ENCODE data around the gene AKAP8L. TPM values are rescaled to one million over a fixed set of nuclear protein-coding genes. Genes with fewer than 3 reads are reported as not detected.

The AKAP8L gene
- total and polyA plus RNA-seq, 9 of the 15 experiments (the other 6 are each of a cell fraction or from before 2014, with no cell fraction given), result 2.4 to 116 (median 70.7) TPM

GRCh38 chr19:15439078-15439799 lies 20.5 kb upstream of the AKAP8L start:
- H3K36me3 ChIP-seq (ENCODE audit: control insufficient read depth, insufficient read depth, low read length), result no peaks in the 10 kb centered on the region
- peaks cover 7 to 35% of the 10 kb centered on the region in 2 experiments for H3K4me1 ChIP-seq (replicated peaks in 1 of 2; ENCODE audit: control insufficient read depth in 2 of 2, insufficient read depth in 2 of 2, low read length in 2 of 2)
- WGBS (ENCODE audit: insufficient coverage, low coverage, missing lambda C conversion rate), result 23% methylated on average over 24 of the region's 25 CpGs
- H2AFZ ChIP-seq (ENCODE audit: low read depth, low read length), result no peak overlapping the region
- H3K9me3 ChIP-seq (replicated peaks; ENCODE audit: control insufficient read depth, insufficient read depth, low read depth, low read length), result no peaks in the 10 kb centered on the region
- ATAC-seq, result no peak
- DNase-seq (ENCODE audit: extremely low read depth in 1 of 4, low spot score in 3 of 4), result no peak
- POLR2A ChIA-PET, result interaction anchor here (0.6 to 1.0 kb wide), 3 partner anchors 13 to 24 kb away, joined by 3 read pairs; no protein-coding TSS in a partner anchor
- CTCF ChIA-PET (ENCODE audit: low intra/inter-chr PET ratio), result no interaction called here
- in situ Hi-C loops (cut with MboI), result no loop called here
- FAIRE-seq, result no peak
- peaks cover 14 to 45% of the 10 kb centered on the region in 2 experiments; a peak in 4 of 5 replicates for H3K27me3 ChIP-seq (ENCODE audit: control insufficient read depth in 2 of 2, insufficient read depth in 2 of 2, low read length in 2 of 2)
- no peaks in the 10 kb centered on the region for H3K9me1 ChIP-seq (ENCODE audit: control insufficient read depth, insufficient read depth, low read length)
- BruUV-seq (replicated peaks), result no TSS peak
- no peaks in the 10 kb centered on the region for H4K20me1 ChIP-seq (replicated peaks; ENCODE audit: control insufficient read depth, insufficient read depth, low read length)
- H3K27ac ChIP-seq (ENCODE audit: extremely low read depth, low read depth, low read length), result no peak overlapping the region
- no peak overlapping the region for H3K4me3 ChIP-seq
- H3K79me2 ChIP-seq (ENCODE audit: control insufficient read depth, insufficient read depth, low read length), result no peaks in the 10 kb centered on the region
- H3K4me2 ChIP-seq (ENCODE audit: insufficient read depth, low read length), result no peak overlapping the region
- intact Hi-C loops (cut with micrococcal nuclease), result no loop called here
- H3K9ac ChIP-seq (ENCODE audit: insufficient read depth in 1 of 2, low read depth in 2 of 2, low read length in 2 of 2), result no peak overlapping the region; a peak in 1 of 4 replicates
- TF ChIP-seq ZNF324 (CRISPR knock-in tag; IDR thresholded peaks at IDR 0.05) (no peak), ZBTB17 (CRISPR knock-in tag; IDR thresholded peaks at IDR 0.05) (no peak), TRIM25 (IDR thresholded peaks at IDR 0.05; ENCODE audit: borderline replicate concordance) (no peak), KLF10 (CRISPR knock-in tag; IDR thresholded peaks at IDR 0.05) (no peak), ZSCAN32 (CRISPR knock-in tag; IDR thresholded peaks at IDR 0.05) (no peak), RFX7 (CRISPR knock-in tag; IDR thresholded peaks at IDR 0.05) (no peak), ELF1 (tag; IDR thresholded peaks at IDR 0.05) (no peak), PRPF4 (IDR thresholded peaks at IDR 0.05; ENCODE audit: insufficient read depth, low read depth, low read length, poor library complexity, severe bottlenecking) (no peak), ZKSCAN3 (CRISPR knock-in tag; IDR thresholded peaks at IDR 0.05) (no peak), ILK (tag; IDR thresholded peaks at IDR 0.05; ENCODE audit: borderline replicate concordance, low read depth) (no peak), CAMTA2 (CRISPR knock-in tag; conservative IDR thresholded peaks at IDR 0.05) (no peak), TFAP4 (CRISPR knock-in tag; IDR thresholded peaks at IDR 0.05; ENCODE audit: borderline replicate concordance) (no peak), LEF1 (IDR thresholded peaks at IDR 0.05) (no peak), U2AF2 (optimal IDR thresholded peaks at IDR 0.05; ENCODE audit: low read depth, low read length) (no peak), TCF3 (CRISPR knock-in tag; IDR thresholded peaks at IDR 0.05) (no peak), ZNF589 (CRISPR knock-in tag; IDR thresholded peaks at IDR 0.05; ENCODE audit: low read depth) (no peak)
